Epithelial cell of esophagus (primary cell): Measurements from ENCODE around the gene COL2A1.

Experiments used
- DNase-seq: peaks from one replicate; pipeline ENCODE4 v3.0.0; 2010; ENCODE audit warnings: low read depth
- H3K4me3 ChIP-seq: 2 replicates; pipeline ENCODE4 v1.5.1; 2011; ENCODE audit warnings: mild to moderate bottlenecking, low read length, control low read depth
- CTCF ChIP-seq: IDR thresholded peaks from 2 replicates; pipeline ENCODE4 v1.5.1; 2011; ENCODE audit warnings: low read depth, mild to moderate bottlenecking, low read length, control low read depth, inconsistent platforms; ENCODE audit not compliant: insufficient read depth; ENCODE audit errors: missing control alignments

The COL2A1 gene

GRCh38 chr12:48004053-48004941 is at the start of gene COL2A1:
COL2A1 (minus strand) TSS chr12:48004476; CDS start chr12:48004321, 155 bp downstream.
- DNase-seq, result peak; percentile 38
- H3K4me3 ChIP-seq, result no peak within 1 kb of the TSS
- TF ChIP-seq CTCF, result no peak

GRCh38 chr12:48053883-48054282 is 49.6 kb upstream of the COL2A1 start:
- no peak for TF ChIP-seq CTCF
- DNase-seq, result no peak
- no peak overlapping the region for H3K4me3 ChIP-seq

- no peak overlapping the region for H3K4me3 ChIP-seq
- DNase-seq, result no peak
- no peak for TF ChIP-seq CTCF
These were observed 48.8 kb upstream of the COL2A1 start for GRCh38 chr12:48053122-48053521.

- no peak overlapping the region for H3K4me3 ChIP-seq
- no peak for TF ChIP-seq CTCF
- no peak for DNase-seq
These were observed 47.4 kb upstream of the COL2A1 start for GRCh38 chr12:48051681-48052080.

- H3K4me3 ChIP-seq, result no peak overlapping the region
- DNase-seq, result no peak
- no peak for TF ChIP-seq CTCF
These were observed 45.9 kb upstream of the COL2A1 start for GRCh38 chr12:48050174-48050573.

- TF ChIP-seq CTCF, result no peak
- DNase-seq, result peak; percentile 23
- H3K4me3 ChIP-seq, result no peak overlapping the region
These were observed 41.8 kb upstream of the COL2A1 start for GRCh38 chr12:48045965-48046518.
